ENCODE data around the gene MED15. TPM values are rescaled to one million over a fixed set of nuclear protein-coding genes. Genes with fewer than 3 reads are reported as not detected.

Gene MED15
- total RNA-seq, 1 experiment from 2014 or later = 94.7 TPM

- H3K27ac Mint-ChIP-seq (ENCODE audit: unreplicated experiment) = no peak overlapping the region
- no peak for DNase-seq
- peaks cover 62% of the 10 kb centered on the region for H3K36me3 Mint-ChIP-seq (ENCODE audit: insufficient read depth, unreplicated experiment)
- no peaks in the 10 kb centered on the region for H3K4me1 Mint-ChIP-seq (ENCODE audit: low read depth, unreplicated experiment)
- H3K4me1 ChIP-seq = no peaks in the 10 kb centered on the region; the same call in 1 of the 2 replicates
- ChIA-PET CTCF (no interaction called here), POLR2A (no interaction called here)
- no TSS peak for BruUV-seq (replicated peaks)
- H3K9me3 ChIP-seq = no peaks in the 10 kb centered on the region
- intact Hi-C loops (cut with micrococcal nuclease; ENCODE audit: unreplicated experiment) = no loop called here
- H3K27me3 Mint-ChIP-seq (ENCODE audit: insufficient read depth, unreplicated experiment) = no peaks in the 10 kb centered on the region
- no peak overlapping the region for H3K4me3 Mint-ChIP-seq (ENCODE audit: unreplicated experiment)
- no peaks in the 10 kb centered on the region for H3K9me3 Mint-ChIP-seq (ENCODE audit: unreplicated experiment)
- H3K36me3 ChIP-seq (ENCODE audit: control insufficient read depth, insufficient read depth, low read length) = no peaks in the 10 kb centered on the region; the same call in none of the 2 replicates
- TF ChIP-seq CTCF (IDR thresholded peaks at IDR 0.05; ENCODE audit: insufficient read depth in 1 of 2, low read depth in 1 of 2, low read length in 1 of 2, severe bottlenecking in 1 of 2, unreplicated experiment in 1 of 2) = no peak
- no peak overlapping the region for H3K4me3 ChIP-seq (ENCODE audit: low read depth, low read length)
- H3K27me3 ChIP-seq (replicated peaks; ENCODE audit: control insufficient read depth, insufficient read depth, low read length) = no peaks in the 10 kb centered on the region
Measured at GRCh38 chr22:20517841-20518592, 10.6 kb downstream of the MED15 start.

- peaks cover 4% of the 10 kb centered on the region for H3K4me1 ChIP-seq
- Mint-ChIP-seq H3K9me3 (ENCODE audit: unreplicated experiment) (no peaks in the 10 kb centered on the region), H3K4me3 (ENCODE audit: unreplicated experiment) (no peak overlapping the region), H3K36me3 (ENCODE audit: insufficient read depth, unreplicated experiment) (peaks cover 61% of the 10 kb centered on the region), H3K27me3 (ENCODE audit: insufficient read depth, unreplicated experiment) (no peaks in the 10 kb centered on the region), H3K27ac (ENCODE audit: unreplicated experiment) (no peak overlapping the region), H3K4me1 (ENCODE audit: low read depth, unreplicated experiment) (peaks cover 11% of the 10 kb centered on the region)
- BruUV-seq (replicated peaks) = no TSS peak
- DNase-seq = no peak
- no peak for TF ChIP-seq CTCF (IDR thresholded peaks at IDR 0.05; ENCODE audit: insufficient read depth in 1 of 2, low read depth in 1 of 2, low read length in 1 of 2, severe bottlenecking in 1 of 2, unreplicated experiment in 1 of 2)
- no peak overlapping the region for H3K4me3 ChIP-seq (ENCODE audit: low read depth, low read length)
- CTCF ChIA-PET = no interaction called here
- H3K36me3 ChIP-seq (ENCODE audit: control insufficient read depth, insufficient read depth, low read length) = no peaks in the 10 kb centered on the region; the same call in none of the 2 replicates
- intact Hi-C loops (cut with micrococcal nuclease; ENCODE audit: unreplicated experiment) = no loop called here
- POLR2A ChIA-PET = no interaction called here
- H3K9me3 ChIP-seq = no peaks in the 10 kb centered on the region
- no peaks in the 10 kb centered on the region for H3K27me3 ChIP-seq (replicated peaks; ENCODE audit: control insufficient read depth, insufficient read depth, low read length)
Measured at GRCh38 chr22:20519558-20519957, 12.1 kb downstream of the MED15 start.

GRCh38 chr22:20520093-20520511, 12.7 kb downstream of the MED15 start:
- no peaks in the 10 kb centered on the region for H3K27me3 Mint-ChIP-seq (ENCODE audit: insufficient read depth, unreplicated experiment)
- peaks cover 4% of the 10 kb centered on the region for H3K4me1 ChIP-seq
- BruUV-seq (replicated peaks) = no TSS peak
- DNase-seq = no peak
- H3K9me3 Mint-ChIP-seq (ENCODE audit: unreplicated experiment) = no peaks in the 10 kb centered on the region
- intact Hi-C loops (cut with micrococcal nuclease; ENCODE audit: unreplicated experiment) = no loop called here
- H3K4me3 ChIP-seq (ENCODE audit: low read depth, low read length) = no peak overlapping the region
- POLR2A ChIA-PET = no interaction called here
- peaks cover 11% of the 10 kb centered on the region for H3K4me1 Mint-ChIP-seq (ENCODE audit: low read depth, unreplicated experiment)
- no peaks in the 10 kb centered on the region; the same call in none of the 2 replicates for H3K36me3 ChIP-seq (ENCODE audit: control insufficient read depth, insufficient read depth, low read length)
- H3K27ac Mint-ChIP-seq (ENCODE audit: unreplicated experiment) = no peak overlapping the region
- CTCF ChIA-PET = no interaction called here
- no peaks in the 10 kb centered on the region for H3K9me3 ChIP-seq
- H3K36me3 Mint-ChIP-seq (ENCODE audit: insufficient read depth, unreplicated experiment) = peaks cover 61% of the 10 kb centered on the region
- H3K4me3 Mint-ChIP-seq (ENCODE audit: unreplicated experiment) = no peak overlapping the region
- TF ChIP-seq CTCF (IDR thresholded peaks at IDR 0.05; ENCODE audit: insufficient read depth in 1 of 2, low read depth in 1 of 2, low read length in 1 of 2, severe bottlenecking in 1 of 2, unreplicated experiment in 1 of 2) = no peak
- no peaks in the 10 kb centered on the region for H3K27me3 ChIP-seq (replicated peaks; ENCODE audit: control insufficient read depth, insufficient read depth, low read length)

Measured in Caco-2 (cell line).